ENCODE measurements around the gene TSPAN2.

DNA sequence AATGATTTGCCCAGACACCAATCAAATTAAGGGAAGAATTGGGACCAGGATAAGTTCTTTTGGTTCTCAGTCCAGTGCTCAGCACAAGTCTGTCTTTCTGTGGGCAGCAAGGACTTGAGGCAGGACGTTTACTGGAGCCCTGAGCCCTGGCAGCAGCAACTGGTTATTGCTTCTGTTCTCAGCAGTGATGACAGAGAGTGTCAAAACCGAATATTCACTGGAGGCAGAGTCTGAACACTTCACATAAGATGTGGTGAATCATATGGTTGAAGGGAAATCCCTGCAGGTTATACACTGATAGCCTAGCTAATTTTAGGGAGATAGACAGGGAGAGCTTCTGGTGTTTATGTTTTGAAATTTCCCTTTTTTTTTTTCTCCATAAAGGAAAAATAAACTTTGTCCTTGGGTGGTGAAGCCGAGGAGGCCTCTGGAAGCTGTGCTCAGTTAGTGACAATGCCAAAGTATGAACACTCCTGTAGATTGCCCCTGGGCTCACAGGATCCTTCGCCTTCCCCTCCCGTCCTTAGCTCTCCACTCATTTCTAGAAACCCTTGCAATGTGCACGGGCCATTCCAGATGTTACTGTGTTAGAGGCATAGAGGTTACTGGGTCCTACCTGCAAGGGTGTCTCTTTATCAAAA, 26.3 kb upstream of the TSPAN2 start:
- no peak for TF ChIP-seq CTCF (IDR thresholded peaks at IDR 0.05)
- TF ChIP-seq POLR2A (IDR thresholded peaks at IDR 0.05) = no peak
- no peak for TF ChIP-seq EP300 (IDR thresholded peaks at IDR 0.05)
- TF ChIP-seq POLR2AphosphoS5 (IDR thresholded peaks at IDR 0.05) = no peak

Measured in gastroesophageal sphincter (tissue), 3 donors.